GM21381 (cell line): ENCODE data around the gene ZFP36L1.

Experiments
- ATAC-seq: cut with Tn5 transposase; IDR thresholded peaks from one replicate; pipeline ENCODE4 v1.9.1; 2021; ENCODE audit warnings: mild to moderate bottlenecking, moderate library complexity; ENCODE audit not compliant: unreplicated experiment

The ZFP36L1 gene

DNA sequence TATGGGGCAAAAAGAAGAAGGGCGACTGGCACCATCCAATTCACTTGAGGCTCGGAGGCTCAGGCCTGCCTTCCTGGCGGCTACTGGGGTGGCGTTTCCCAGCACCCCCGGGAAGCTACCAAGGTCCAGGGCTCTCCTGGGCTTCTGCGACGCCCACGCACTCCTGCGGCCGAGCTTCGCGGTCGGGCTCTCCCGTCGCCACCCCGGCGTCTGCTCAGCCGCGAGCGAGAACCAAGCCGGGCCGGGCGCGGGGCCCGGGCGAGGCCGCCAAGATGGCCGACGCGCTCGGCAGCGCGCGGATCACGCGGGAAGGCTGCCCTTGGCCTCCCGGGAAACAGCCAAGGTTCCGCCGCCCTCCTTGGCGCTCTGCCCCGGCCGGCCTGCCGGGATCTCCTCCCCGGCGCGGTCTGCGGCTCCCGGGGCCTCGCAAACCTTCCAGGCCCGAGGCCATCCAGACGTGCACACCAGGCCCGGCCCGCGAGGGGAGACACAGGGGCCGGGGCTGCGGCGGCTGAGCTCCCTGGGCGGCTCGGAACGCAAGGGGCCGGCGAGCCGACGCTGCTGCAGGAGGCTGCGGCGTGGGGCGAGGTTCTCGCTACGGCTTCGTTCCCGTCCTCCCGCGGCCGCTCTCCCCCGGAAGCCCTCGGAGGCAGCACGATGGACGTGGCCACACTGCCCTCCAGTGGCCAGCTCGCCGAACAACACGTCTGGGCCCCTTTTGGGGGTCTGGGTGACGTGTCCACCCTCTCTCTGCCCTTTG, 23.5 kb upstream of the ZFP36L1 start:
- ATAC-seq = peak; percentile 47

DNA sequence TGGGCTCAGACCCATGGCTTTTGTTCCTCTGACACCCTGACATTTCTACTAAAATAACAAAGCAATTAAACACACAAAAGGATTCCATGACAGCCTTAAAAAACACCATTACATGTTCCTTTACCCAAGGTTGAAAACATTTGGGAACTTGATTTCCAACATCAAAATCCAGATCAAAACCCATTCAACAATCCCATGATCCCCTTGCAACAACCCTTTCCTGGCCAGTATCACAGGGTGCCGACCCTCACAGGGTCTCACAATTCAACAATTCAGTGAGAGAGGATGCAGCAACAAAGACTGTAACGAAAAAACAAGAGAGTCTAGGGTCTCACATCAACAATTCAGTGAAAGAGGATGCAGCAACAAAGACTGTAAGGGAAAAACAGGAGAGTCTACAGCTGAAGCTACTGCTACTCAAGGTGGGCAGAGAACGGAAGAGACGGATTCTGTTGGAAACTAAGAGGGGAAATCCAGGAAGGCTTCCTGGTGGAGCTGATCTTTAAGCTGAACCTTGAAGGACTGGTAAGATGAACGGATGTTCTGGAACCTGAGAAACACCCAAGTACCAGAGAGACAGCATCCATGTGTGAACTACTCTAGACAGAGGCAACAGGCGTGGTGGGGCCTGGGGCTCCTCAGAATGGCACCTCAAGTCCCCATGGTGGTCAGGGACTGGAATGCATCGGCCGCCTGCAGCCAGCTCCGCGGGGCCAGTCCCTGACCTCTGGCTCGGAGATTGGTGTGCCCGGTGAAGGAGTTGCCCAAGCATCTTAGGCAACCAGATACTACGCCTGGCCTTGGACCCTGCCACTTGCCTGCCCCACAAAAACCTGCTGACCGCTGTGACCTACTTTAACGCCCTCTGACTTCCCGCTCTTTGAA, 22.7 kb upstream of the ZFP36L1 start:
- no peak for ATAC-seq

DNA sequence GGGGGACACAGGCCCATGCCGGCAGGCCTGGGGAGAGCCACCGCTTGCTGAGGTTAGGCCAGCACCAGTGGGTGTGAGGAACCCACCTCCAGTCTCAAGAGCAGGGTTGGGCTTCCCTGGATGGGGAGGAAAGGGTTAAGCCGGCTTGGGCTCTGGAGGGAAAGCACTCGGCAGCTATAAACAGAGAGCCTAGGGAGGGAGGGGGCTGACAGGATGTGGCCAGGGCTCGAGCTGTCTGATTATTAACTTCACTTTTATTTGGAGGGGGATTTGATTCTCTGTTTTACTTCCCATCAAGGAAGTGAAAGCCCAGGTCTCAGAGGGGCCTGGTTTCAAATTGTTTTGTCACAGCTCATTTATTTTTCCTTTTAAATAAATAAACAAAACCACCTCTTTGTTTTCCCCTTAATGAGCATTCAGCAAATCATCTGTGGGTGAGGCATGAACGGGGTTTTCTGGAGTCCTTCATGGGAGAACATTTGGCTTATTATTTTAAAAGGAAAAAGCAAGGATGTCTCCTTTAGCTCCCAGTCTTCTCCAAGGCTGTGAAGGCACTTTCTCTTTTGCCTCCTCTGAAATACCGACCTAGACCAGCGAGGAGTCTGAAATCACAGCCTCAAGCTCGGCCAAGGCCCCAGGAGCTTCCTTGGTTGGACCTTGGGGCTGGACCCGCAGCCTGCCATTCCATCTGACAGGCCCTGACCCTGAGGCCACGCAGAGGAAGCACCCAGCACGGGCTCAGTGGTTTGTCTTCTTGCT, 21.9 kb upstream of the ZFP36L1 start:
- ATAC-seq = peak; percentile 42

DNA sequence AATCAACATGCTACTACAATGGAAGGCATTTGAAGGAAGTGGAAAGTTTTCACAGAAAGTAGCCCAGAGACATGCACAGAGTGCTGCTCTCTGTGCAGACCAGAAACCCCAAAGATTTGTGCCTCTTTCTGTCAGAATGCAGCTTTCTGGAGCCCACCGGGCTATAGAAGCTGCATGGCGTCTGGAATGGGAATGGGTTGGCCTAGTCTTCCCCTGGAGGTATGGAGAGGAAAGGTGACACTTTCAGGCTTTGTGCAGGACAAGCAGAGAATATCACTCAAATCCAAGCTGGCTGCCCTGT, 21.3 kb upstream of the ZFP36L1 start:
- no peak for ATAC-seq

DNA sequence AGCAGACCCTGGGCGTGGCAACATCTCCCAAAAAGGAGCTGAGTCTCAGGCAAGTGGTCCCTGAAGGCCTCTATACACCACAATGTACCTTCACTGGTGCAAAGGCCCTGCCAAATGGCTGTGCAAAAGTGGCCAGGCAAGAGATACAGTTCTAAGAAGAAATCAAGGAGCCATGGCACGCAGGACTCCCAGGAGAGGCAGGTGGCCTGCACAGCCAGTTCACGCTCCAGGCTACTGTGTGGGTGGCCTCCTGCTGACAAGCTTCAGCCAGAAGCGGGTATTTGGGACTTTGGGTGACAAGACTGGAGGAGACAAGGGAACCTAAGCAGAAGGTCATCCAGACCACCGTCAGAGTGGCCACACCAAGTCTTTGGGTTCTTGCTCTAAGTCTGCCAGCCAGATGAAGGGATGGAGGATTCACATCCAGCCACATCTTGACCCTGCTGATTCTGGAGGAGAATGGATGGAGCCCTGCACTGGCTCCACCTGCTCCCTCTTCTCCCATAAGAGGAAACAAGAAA, 20.5 kb upstream of the ZFP36L1 start:
- ATAC-seq = no peak

DNA sequence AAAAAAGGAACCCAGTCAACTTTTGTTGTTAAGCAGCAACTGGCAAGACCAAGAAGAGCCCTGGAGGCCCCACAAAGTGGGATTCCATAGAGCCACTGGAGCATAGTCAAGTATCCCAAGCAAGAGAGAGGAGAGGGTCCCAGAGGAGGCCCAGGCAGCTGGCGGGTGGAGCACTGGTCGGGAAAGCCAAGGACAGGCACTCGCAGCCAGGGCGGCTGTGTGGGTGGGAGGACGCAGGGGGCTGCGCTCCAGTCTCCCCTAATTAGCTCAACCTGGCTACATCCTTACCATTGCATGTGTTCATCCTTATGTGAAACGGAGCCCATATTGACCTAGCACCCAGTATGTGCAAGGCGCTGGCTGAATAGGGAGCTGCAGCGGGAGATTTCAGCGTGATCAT, 18.3 kb upstream of the ZFP36L1 start:
- no peak for ATAC-seq

DNA sequence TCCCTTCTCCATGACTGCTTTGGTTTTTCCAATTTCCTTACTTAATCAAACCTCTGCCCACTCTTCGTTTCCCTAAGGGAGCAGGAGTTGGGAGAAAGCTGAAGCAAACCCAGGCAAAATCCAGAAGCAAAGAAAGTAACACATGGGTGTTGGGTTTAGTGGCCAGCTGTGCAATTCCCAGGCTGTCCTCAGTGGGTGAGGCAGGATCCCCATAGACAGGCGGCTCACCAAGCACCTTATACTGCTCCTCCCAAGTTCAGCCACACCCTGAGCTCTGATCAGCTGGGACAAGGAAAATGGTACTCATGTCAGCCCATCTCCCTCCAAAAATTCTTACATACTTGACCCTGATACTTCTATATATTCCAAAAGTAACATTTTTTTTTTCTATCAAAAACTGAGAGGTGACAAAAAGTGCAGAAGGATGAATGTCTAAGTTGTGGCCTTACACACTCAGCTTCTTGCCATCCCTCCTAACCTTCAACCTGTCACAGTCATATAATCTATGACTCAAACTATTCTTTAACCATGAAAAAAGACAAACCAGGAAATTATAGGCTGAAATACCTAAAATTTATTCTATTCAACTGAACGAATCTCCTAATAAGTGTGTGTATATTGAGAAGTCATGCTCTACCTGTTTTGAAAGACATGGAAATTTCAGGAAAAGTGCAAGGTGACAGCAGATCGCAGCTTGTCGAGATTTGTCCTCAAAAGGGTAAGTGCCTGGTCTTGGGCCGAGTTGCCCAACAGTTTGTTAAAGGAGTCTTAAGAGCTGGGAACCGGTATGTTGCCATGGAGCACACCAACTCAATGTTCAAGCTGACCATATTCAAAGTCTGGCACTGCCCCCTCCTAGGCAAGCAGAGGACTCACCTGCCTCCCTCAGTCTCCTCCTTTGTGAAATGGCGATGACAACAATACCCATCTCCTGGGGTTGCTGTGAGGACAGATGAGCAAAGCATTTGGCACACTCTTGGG, 17.6 kb upstream of the ZFP36L1 start:
- ATAC-seq = no peak

DNA sequence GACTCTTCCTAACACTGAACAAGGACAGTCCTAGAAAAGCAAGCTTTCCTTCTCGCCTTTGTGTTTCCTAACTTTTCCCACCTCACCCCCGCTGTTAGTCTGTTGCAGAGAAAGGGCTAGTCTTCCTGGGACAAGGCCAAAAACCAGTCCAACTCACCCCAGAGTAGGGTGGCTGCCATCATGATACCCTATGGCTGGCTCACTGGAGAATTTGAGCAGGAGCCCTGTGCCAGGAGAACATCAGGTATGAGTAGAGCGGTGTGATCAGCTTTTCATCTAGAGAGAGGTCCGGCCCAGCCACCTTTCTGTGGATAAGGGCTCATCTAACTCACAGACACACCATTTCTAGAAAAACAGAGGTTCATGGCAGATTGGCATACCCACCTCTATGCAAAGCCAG, 16.7 kb upstream of the ZFP36L1 start:
- no peak for ATAC-seq

DNA sequence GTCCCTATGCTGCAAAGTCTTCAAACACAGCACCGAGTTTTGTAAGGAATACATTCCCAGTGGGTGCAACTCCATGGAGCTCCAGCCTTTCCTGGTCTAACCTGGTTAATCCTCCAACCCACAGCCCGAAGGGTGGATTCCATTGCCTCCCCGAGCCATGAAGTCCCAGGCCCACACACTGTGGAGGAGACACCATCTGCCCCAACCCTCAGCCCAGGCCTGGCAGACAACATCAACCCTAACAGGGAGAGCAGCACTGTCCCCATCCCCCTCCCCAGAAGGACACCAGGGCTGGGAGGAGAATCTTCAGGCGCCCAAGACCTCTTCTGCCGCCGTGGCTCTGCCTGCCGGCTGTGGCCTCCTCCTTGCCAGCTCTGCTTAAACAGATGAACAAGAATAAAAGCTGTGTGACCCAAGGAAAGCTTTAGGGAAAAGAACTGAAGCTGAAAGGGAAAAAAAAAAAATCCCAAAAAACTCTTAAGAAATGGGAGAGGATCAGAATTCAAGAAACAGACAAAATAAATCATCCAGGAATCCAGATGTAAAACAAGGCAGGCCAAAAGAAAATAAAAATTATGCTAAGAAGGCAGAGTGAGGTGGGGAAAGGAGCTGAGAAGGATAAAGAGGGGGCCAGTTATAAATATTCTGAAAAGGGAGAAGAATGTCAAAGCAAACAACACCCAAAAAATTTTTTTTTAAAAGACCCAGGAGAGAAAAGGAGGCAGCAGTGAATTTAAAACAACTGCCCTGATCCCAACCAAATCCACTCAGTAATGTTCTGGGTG, 16.0 kb upstream of the ZFP36L1 start:
- ATAC-seq = no peak

DNA sequence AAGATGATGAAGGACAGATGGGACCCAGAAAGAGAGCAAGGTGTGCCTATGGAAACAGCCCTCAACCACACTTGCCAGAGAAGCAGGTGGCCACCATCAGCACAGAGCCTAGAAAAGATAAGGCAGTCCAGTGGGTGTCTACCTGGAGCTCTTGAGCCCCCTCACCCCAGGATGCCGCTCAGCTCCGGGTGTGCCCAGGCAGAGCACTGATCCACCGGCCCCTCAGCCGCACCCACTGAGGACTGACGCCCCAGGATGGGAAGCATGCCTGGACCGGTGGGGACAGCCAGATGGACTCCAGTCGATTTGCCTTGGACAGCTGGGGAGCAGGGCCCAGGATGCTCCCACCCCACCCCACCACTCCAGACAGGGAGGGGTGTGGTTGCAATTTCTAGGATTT, 15.1 kb upstream of the ZFP36L1 start:
- ATAC-seq = no peak

DNA sequence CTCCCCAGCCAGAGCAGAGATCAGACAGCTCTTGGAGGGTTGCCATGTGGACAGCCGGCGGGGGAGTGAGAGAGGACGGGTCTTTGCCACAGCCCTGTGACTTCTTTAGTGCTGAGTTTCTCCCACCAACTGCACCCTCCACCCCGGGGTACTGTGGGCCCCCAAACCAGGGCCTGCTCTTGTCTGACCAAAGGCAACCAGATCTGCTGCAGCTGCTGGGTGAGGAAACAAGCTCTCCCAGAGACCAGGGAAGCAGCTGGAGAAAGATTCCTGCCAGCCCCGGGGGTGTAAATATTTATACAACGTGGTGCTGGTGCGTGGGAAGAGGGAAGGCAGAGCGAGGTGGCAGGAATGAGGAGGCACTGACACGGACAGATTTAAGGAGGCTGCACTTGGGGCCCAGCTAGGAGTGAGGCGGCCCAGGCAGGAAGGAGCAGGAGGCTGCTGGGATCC, 14.3 kb upstream of the ZFP36L1 start:
- ATAC-seq = no peak

DNA sequence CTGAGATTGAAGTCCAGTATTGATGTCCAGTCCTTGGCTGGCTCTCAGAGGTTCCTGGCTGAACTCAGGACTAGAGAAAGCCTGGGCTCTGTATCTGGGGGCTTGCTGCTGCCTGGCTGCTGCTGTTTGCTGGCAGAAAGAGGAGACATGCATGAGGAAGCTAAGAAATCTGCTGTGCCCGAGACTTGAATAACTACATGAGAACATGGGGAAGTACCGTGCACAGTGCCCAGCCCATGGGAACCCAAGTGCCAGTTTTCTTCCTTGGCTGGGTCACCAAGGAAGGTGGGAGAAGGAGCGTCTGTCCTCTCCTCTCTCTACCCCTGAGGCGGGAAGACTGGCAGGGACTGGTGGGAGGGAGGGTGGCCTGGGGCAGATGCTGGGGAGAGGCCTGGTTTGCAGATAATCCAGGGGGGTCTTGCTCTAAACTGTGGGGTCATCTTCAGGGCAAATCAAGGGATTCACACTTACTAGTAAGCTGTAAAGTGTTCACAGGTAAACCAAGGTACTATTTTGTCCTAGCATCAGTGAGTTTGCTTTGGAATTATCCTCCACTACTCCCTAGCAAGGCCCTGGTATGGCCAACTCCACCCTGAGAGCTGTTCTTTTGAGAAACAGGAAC, 13.8 kb upstream of the ZFP36L1 start:
- ATAC-seq = no peak

DNA sequence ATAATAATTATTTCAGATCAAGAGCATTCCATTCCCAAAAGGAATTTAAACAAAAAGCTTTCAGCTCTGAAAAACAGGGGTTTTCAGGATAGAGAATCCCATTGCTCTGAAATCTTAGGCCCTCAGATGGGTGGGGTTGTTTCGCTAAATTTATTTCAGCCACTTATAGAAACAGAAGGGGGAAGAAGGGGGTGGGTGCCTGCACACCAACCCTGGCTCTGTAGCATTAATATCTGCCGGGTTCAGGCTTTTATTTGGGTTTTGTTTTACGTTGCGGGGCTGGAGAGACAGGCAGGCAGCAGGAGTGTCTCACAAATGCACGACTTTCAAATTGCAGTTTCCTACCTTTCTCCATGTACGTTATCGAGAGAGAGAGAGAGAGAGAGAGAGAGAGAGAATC, 12.5 kb upstream of the ZFP36L1 start:
- no peak for ATAC-seq

DNA sequence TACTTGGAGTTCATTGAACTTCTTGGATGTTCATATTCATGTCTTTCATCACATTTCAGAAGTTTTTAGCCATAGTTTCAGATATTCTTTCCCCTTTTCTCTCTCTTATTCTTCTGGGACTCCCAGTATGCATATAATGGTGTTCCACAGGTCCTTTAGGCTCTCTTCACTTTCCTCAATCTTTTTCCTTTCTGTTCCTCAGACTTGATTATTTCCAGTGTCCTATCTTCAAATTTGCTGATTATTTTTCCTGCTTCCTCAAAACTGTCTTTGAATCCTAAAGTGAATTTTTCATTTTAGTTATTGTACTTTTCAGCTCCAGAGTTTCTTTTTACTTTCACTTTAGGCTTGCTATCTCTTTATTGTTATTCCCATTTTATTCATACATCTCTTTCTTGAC, 8.8 kb upstream of the ZFP36L1 start:
- no peak for ATAC-seq

DNA sequence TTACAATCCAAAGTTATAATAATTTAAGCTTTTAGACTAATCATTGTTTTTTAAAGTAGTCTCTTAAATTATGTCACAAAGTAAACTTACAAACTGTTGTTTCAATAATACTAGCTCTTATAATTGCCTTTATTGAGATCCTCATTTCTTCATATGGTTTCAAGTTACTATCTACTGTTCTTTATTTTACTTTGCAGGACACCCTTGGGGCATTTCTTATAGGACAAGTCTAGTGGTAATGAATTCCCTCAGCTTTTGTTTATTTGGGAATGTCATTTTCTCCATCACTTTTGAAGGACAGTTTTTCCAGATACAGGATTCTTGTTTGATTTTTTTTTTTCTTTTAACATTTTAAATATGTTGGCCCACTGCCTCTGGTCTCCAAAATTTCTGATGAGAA, 8.1 kb upstream of the ZFP36L1 start:
- no peak for ATAC-seq

DNA sequence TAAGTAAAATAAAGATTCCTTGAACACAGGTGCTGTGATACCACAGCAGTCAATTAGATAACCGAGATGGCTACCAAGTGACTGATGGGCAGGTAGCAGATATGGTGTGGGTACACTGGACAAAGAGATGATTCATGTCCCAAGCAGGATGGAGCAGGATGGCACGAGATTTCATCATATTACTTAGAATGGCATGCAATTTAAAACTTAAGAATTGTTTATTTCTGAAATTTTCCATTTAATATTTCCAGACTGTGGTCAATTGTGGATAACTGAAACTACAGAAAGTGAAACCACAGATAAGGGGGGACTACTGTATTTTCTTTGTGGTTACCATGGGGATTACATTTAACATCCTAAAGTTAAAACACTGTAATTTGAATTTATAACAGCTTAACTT, 7.5 kb upstream of the ZFP36L1 start:
- ATAC-seq = no peak

DNA sequence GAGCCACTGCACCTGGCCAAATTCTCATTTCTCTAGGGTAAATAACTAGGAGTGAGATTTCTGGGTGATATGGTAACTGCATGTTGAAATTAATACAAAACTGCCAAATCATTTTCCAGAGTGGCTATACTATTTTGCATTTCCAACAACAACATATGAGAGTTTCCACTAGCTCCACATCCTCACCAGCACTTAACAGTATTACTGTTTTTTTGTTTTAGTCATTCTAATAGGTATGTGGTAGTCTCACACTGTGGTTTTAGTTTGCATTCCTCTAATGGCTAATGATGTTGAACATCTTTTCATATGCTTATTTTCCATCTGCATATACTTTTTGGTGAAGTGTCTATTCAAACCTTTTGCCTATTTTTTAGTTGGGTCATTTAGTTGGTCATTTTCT, 5.8 kb upstream of the ZFP36L1 start:
- ATAC-seq = no peak

DNA sequence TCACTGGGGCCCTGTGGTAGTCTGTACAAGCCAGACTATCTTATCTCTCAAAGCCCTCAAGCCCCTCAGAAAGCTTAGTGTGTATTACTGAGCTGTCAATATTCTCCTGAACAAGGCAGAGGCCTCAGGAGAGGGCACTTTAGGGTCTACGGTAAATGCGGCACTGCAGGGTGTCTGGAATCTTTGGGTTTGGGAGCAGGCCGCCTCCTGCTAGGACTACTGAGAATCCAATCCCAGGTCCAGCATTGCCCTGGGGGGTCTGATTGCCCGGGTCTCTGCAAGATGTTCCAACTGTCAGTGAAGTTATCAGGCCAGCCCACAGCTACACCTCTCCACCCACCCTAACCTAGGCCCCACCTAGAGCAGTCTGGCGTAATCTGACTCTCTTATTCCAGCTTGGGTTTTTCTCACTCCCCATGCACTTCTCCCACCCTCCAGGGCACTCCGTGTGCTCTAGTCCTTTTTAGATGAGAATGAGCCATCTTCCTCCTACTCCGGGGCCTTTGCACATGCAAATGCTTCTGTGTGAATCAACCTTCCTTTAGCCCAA, 4.3 kb upstream of the ZFP36L1 start:
- no peak for ATAC-seq
